Endothelial cell (in vitro differentiated cells): ENCODE data around the gene BCCIP. TPM values are rescaled to one million over a fixed set of nuclear protein-coding genes. Genes with fewer than 3 reads are reported as not detected.

Experiments used
- microRNA-seq: library from miRNA; unstranded; fragments of <30 nt; microRNA quantifications from one replicate; pipeline ENCODE4, GENCODE V29; 2020; ENCODE audit not compliant: unreplicated experiment
- total RNA-seq: library from RNA; stranded (reverse); fragmentation: NEBNext Ultra II Directional; extraction: Animal tissue kit (Norgen Biotek cat#: 25700); gene quantifications from one replicate; pipeline ENCODE4 v1.2.1, GENCODE V29; 2021; ENCODE audit not compliant: unreplicated experiment

BCCIP gene
- total RNA-seq, 1 donor from 2014 or later: 39.4 TPM

Small RNA genes within 50 kb of the gene (microRNA-seq; reads per million reads assigned to microRNA genes)
- gene MIR4484: 0.28 reads per million

Other genes starting within 250 kb of the BCCIP start
- not detected for gene TEX36, start 140.4 kb upstream of the BCCIP start, total RNA-seq
- 29.2 TPM for gene EDRF1, start 103.8 kb upstream of the BCCIP start, total RNA-seq
- gene MMP21, start 47.7 kb upstream of the BCCIP start, total RNA-seq: not detected
- gene UROS, start 288 bp upstream of the BCCIP start, total RNA-seq: 61.5 TPM
- gene DHX32, start 57.7 kb downstream of the BCCIP start, total RNA-seq: 54.0 TPM
- 9.4 TPM for gene FANK1, start 73.0 kb downstream of the BCCIP start, total RNA-seq